Islet precursor cell (in vitro differentiated cells): ENCODE data around the gene CRISPLD2.

Experiments used
- DNase-seq: peaks from one replicate; pipeline ENCODE4 v3.0.0-alpha.2; 2018

Gene CRISPLD2

GRCh38 chr16:84800158-84800978 lies 19.4 kb upstream of the CRISPLD2 start:
- no peak for DNase-seq

GRCh38 chr16:84803146-84803545 lies 16.6 kb upstream of the CRISPLD2 start:
- no peak for DNase-seq

DNA sequence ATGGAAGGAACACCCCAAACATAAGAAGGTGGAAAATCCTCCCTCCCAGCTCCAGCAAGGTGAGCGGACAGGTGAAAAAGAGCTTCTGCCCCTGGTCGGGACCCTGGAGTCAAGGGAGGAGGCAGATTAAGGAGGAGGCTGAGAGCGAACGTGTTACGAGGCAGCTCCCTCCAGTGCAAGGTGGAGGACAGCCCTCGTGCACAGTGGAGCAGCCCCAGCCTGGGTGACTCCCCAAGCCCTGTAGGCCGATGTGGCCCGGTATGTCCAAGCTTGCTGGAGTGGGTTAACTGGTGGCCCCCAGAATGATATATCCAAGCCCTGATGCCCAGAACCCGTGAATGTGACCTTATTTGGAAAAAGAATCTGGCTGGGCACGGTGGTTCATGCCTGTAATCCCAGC lies 15.5 kb upstream of the CRISPLD2 start:
- no peak for DNase-seq

DNA sequence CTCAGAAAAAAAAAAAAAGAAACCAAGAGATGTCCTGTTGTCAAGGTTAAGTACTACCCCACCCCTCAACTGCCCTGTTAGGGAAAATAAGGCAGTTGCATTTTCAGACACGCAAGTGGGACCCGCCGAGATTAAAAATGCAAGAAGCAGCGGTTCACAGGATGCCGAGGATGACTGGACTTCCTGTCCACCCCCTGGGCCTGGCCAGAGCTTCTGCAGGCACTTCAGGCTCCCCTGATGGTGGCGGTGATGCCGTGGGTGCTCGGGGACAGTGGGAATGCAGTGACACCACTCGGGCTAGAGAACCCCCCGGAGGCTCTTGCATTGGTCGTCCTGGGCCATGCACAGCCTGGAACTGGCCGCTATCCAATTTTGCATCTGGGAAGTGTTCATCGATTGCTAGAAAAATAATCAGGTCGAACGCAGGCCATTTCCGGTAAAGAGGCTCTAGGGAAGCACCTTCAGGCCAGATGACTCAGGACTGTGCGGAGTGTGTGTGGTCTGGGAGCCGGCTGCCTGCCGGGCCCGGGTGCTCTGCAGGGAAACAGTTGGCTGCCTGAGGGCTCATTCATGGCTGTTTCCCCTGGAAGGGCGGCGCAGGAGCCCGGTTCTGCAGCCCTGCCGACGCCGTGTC lies 13.4 kb upstream of the CRISPLD2 start:
- peak; percentile 93 for DNase-seq

DNA sequence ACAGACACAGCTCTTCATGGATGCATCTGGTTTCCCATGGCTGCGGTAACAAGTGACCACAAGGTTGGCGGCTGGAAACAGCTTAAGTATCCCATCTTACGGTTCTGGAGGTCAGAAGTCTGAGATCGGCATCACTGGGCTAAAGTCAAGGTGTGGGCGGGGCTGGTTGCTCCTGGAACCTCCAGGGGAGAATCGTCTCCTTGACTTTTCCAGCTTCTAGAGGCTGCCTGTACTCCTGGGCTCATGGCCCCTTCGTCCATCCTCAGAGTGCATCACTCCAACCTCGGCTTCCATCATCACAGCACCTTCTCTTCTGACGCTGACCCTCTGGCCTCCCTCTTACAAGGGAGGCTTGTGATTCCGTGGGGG lies 12.9 kb upstream of the CRISPLD2 start:
- DNase-seq, result no peak

- DNase-seq, result no peak
Observed at GRCh38 chr16:84807776-84808175, 12.0 kb upstream of the CRISPLD2 start.

- DNase-seq, result no peak
Observed at GRCh38 chr16:84808826-84809225, 11.0 kb upstream of the CRISPLD2 start.

DNA sequence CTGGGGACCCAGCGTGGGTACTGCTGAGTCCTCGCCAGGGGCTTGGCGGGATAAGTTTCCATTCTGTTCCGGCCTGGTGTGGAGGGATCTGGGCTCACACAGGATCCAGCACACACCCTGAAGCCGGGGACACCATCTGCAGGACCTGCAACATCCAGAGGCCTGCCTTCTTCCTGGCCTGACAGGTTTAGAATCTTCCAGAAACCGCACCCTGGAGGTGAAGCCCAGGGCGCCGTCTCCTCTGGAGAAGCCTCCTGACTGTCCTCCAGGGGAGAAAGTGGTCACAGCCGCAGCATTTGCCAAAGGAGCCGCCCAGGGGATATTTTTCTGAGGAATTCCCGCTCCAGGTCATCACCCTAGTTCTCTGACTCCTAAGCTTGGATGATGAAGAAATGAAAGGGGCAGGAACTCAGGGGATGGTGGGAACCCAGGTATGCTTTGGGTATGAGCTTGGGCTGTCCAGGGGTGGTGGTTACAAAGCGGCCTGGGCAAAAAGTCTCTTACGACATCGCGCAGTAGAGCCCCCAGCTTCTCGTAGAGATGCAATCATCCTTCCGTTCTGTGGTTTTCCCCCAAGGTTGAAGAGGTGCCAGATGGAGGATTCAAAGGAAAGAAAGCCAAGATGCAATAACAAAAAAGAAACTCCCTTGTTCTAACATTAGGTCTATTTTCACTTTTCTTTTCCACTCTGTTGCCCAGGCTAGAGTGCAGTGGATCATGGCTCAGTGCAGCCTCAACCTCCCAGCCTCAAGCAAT lies 9.1 kb upstream of the CRISPLD2 start:
- no peak for DNase-seq

DNA sequence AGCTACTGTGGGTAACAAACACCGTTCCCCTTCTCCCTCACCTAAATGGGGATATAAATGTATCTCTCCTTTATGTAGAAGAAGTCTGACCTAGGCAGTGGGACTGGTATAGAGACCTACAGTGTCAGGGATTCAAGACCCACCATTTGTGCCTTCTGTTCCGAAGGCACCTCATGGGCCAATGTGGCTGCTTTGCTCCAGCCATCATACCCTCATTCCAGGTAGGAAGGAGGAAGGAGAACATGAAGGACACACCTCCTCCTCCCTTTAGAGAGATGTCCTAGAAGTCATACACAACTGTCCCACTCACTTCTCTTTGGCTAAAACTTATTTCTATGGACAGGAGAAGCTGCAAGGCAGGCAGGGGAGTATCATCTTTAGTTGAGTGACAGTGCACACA lies 8.3 kb upstream of the CRISPLD2 start:
- no peak for DNase-seq

DNA sequence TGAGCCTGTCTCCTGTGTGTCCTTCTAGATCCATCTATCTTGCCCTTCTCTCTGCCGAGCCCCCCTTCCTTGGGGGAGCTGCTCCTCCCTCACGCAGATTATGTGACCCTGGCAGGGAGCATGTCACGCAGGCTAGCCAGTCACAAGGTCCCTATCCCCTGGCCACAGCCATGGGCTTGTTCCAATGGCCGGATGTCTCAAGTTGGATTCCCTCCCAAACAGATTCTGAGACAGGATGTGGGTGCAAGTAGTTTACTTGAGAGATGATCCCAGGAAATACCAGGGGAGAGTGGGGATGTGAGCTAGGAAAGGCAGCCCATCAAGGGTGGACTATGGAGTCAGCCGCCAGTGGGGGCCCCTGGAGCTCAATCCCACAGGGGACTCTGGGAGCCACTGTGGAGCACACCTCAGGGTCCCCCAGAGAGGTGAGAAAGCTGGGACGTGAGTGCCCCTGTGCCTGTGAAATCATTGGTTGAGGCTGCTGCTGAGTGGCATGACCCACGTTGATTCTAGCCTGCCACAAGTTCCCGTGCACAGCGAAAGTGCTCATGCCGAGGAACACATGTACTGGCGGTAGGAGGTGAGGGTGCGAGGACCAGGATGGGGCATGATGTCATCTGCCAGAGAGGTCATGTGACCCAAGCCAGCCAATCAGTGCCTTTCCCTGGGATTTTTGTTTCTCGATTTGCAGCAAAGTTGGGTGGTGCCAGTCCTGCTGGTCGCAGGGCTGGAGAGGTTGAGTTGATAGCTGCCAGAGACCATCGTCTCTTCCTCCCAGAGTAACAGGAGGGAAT lies 6.4 kb upstream of the CRISPLD2 start:
- DNase-seq, result no peak

GRCh38 chr16:84815462-84815861 lies 4.3 kb upstream of the CRISPLD2 start:
- no peak for DNase-seq

DNA sequence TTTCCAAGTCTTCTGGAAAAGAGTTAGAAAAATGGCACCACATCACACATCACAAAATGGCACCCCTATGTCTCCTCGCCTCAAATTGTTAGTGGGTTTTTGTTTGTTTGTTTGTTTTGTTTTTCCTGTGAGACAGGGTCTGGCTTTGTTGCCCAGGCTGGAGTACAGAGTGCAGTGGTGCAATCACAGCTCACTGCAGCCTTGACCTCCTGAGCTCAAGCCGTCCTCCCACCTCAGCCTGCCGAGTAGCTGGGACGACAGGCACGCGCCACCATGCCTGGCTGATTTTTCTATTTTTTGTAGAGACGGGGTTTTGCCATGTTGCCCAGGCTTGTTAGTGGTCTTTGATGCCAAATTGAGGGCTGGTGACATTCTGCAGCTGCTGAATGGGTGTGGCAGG lies 3.8 kb upstream of the CRISPLD2 start:
- no peak for DNase-seq

DNA sequence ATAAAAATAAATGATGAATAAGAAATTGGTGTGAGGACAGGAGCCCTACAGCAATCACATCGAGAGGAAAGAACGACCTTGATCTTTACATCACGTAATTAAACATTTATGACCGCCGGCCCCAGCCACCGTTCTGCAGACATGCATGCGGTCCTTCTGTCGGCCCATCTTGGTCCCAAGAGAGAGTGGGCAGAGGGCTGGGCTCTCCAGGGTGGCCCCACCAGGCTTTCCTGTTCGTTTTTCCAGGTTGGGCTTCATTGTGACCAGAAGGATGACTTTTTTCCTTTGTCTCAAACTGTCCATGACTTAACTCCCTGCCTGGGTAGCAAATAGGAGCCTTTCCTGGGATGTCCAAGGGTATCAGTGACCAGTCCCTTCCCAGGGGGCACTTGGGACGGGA lies 3.3 kb upstream of the CRISPLD2 start:
- no peak for DNase-seq

GRCh38 chr16:84817206-84817605 lies 2.6 kb upstream of the CRISPLD2 start:
- DNase-seq, result no peak

GRCh38 chr16:84817613-84818012 lies 2.2 kb upstream of the CRISPLD2 start:
- DNase-seq, result no peak

DNA sequence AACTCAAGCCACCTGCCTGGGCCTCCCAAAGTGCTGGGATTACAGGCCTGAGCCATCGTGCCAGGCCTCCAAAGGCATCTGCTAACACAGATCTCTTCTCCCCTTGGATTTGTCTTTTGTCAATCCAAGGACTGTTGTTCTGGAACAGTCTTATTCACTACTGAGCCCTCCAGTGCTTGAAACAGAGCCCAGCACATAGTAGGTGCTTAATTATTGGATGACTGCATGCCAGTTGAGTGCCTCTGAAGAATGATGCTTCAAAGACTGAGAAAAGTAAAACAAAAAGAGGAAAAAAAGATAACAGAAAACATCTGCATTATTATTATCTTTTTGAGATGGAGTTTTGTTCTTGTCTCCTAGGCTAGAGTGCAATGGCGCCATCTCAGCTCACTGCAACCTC lies 1.7 kb upstream of the CRISPLD2 start:
- no peak for DNase-seq

GRCh38 chr16:84818989-84819643 lies 669 bp upstream of the CRISPLD2 start:
- DNase-seq, result no peak

DNA sequence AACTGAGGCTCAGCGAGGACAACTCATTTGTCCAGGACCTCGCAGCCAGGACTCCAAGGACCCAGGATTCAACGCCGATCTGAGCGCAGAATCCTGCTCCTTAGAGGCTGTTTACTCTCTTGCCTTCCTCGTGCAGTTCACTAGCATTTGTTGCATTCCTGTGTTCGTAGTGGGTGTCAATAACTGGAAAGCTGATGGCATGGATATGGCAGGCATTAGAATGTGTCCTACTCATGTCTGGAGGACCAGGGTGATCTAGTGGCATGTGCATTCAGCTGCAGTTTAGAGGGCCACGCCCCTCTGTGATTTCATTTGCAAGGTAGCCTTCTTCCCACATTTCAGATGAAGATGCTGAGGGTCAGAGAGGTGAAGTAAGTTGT lies 510 bp downstream of the CRISPLD2 start:
- no peak for DNase-seq

DNA sequence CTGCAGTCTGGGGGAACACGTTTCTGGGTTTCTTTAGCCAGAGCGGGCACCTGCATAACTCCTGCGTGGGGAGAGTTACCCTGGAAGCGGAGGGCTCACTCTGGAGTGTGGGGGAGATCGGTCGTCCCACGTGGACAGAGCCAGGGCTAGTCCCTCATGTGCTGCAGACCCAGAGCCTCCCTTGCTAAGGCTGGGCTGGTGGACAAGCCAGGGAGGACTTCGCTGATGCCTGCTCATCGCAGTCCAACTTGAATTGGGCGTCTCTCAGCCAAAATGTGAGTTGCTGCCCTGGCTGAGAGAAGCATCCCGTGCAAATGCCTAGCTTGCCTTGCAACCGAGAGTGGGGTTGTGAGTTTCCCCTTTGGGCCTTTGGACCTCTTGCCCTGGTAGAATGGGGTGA lies 986 bp downstream of the CRISPLD2 start:
- DNase-seq, result no peak

DNA sequence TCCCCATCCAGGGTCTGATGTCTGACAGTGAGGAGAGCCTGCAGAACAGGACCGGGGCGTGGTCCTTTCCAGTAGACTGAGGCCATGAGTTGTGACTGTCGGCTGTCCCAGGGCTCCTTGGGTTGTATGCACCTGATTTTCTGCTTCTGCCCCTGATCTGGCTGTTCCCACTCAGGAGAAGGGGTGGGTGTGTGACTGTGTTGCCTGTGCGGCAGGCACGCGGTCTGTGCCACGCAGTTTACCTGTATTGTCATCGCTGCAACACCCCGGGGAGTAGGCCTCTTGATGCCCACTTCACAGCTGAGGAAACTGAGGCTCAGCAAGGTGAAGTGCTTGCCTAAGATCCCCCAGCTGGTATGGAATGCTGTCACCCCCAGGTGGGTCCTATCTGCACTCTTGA lies 1.4 kb downstream of the CRISPLD2 start:
- no peak for DNase-seq

GRCh38 chr16:84821728-84822689 lies 2.2 kb downstream of the CRISPLD2 start:
- no peak for DNase-seq
